Loucy (cell line): ENCODE results near the gene SH3BP5L.

ENCODE experiments used
- H2AFZ ChIP-seq: fragments of 200-600 bp; sonication (generic); 2 replicates; pipeline ENCODE4 v1.6.0; 2016; ENCODE audit warnings: antibody characterized with exemption, mild to moderate bottlenecking, low read length, moderate library complexity
- H3F3A ChIP-seq: fragments of 200-600 bp; 2 replicates; pipeline ENCODE4 v1.6.0; 2016; ENCODE audit warnings: antibody characterized with exemption, low read depth, mild to moderate bottlenecking
- H3K27me3 ChIP-seq: fragments of 200-600 bp; sonication (generic); 2 replicates; pipeline ENCODE4 v1.6.1; 2014; ENCODE audit warnings: low read length, mild to moderate bottlenecking; ENCODE audit not compliant: insufficient read depth, poor library complexity, severe bottlenecking
- H3K36me3 ChIP-seq: fragments of 200-600 bp; sonication (generic); 2 replicates; pipeline ENCODE4 v1.6.1; 2016; ENCODE audit warnings: low read length; ENCODE audit not compliant: insufficient read depth
- H3K4me1 ChIP-seq: fragments of 200-600 bp; sonication (generic); 2 replicates; pipeline ENCODE4 v1.5.1; 2014; ENCODE audit warnings: low read length, mild to moderate bottlenecking; ENCODE audit not compliant: insufficient read depth, poor library complexity, severe bottlenecking
- H3K4me2 ChIP-seq: fragments of 200-600 bp; sonication (generic); 2 replicates; pipeline ENCODE4 v1.6.0; 2014; ENCODE audit warnings: antibody characterized with exemption, low read length, low read depth, mild to moderate bottlenecking; ENCODE audit not compliant: poor library complexity, severe bottlenecking
- H3K4me3 ChIP-seq: fragments of 200-600 bp; sonication (generic); 2 replicates; pipeline ENCODE4 v1.5.1; 2014; ENCODE audit warnings: low read length, mild to moderate bottlenecking, mixed read lengths; ENCODE audit not compliant: poor library complexity, severe bottlenecking
- H3K79me2 ChIP-seq: fragments of 200-600 bp; sonication (generic); 2 replicates; pipeline ENCODE4 v1.6.1; 2014; ENCODE audit warnings: low read length; ENCODE audit not compliant: insufficient read depth
- H3K9ac ChIP-seq: fragments of 200-600 bp; sonication (generic); 2 replicates; pipeline ENCODE4 v1.6.0; 2014; ENCODE audit warnings: mild to moderate bottlenecking, low read depth, low read length, moderate library complexity; ENCODE audit not compliant: poor library complexity, severe bottlenecking
- H3K9me2 ChIP-seq: fragments of 200-600 bp; sonication (generic); replicated peaks from 2 replicates; pipeline ENCODE4 v1.6.1; 2016; ENCODE audit warnings: low read depth, low read length, mixed read lengths
- H3K9me3 ChIP-seq: fragments of 200-600 bp; sonication (generic); 2 replicates; pipeline ENCODE4 v1.6.1; 2014; ENCODE audit warnings: mild to moderate bottlenecking, antibody characterized with exemption, low read length, low read depth; ENCODE audit not compliant: insufficient read depth
- H4K20me1 ChIP-seq: fragments of 200-600 bp; sonication (generic); 2 replicates; pipeline ENCODE4 v1.6.0; 2014; ENCODE audit warnings: antibody characterized with exemption, low read length, mild to moderate bottlenecking; ENCODE audit not compliant: insufficient read depth, poor library complexity, severe bottlenecking
- CTCF ChIP-seq: fragments of 200-600 bp; sonication (generic); conservative IDR thresholded peaks from 2 replicates; pipeline ENCODE4 v1.5.1; 2014; ENCODE audit warnings: mild to moderate bottlenecking, antibody characterized with exemption, low read length
- EZH2phosphoT487 ChIP-seq: fragments of 200-600 bp; IDR thresholded peaks from 2 replicates; pipeline ENCODE4 v1.6.1; 2018; ENCODE audit warnings: antibody characterized with exemption, mild to moderate bottlenecking, moderate library complexity, borderline replicate concordance

SH3BP5L gene

DNA sequence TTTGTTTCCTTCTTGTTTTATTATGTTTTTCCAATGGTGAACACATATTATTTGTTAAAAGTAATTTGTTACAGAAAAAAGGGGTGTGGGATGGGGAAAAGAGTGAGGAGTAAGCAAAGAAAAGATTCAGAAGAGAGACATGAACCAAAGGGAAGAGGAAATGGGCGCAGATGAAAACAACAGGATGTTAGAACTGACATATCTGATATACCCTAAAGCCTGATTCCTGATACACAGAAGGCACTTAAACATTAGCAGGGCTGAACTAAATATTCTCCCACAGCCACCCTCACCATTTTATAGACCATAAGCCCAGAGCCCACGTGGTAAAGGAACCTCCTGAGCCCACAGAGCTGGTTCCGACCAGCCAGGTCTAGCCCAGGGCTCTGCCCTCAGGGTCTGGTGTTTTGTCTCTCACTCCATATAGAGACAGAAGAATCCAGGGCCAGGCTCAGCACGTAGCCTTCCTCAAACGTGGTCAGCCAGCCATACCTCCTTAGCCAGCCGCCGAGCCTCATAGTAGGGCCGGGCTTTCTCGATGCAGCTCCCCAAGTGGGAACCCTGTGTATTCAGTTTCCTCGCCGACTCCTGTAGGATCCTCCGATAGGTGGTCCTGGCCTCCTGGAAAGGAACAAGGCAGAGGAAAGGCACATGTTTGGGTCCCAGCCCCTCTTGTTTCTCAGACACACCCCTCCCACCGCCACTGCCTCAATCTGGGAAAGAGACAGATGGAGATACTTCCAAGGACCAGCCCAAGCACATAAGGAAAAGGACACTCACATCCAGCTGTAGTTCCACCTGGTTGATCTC, 9.5 kb downstream of the SH3BP5L start:
- Histone ChIP-seq H3K4me1 (peaks cover 36% of the 10 kb centered on the region), H3K9ac (peak overlapping the region; percentile 10), H3K4me2 (peak overlapping the region; percentile 24), H3K27me3 (no peaks in the 10 kb centered on the region), H3K36me3 (peaks cover 31% of the 10 kb centered on the region; the same call in 1 of the 2 replicates), H3K9me2 (no peaks in the 10 kb centered on the region), H3K79me2 (peaks cover 27% of the 10 kb centered on the region), H2AFZ (no peak overlapping the region), H3K9me3 (no peaks in the 10 kb centered on the region), H3K4me3 (no peak overlapping the region), H4K20me1 (no peaks in the 10 kb centered on the region), H3F3A (no peaks in the 10 kb centered on the region)
- TF ChIP-seq CTCF, result no peak
- no peak for TF ChIP-seq EZH2phosphoT487

- no peak overlapping the region for H3K4me3 ChIP-seq
- no peak overlapping the region for H3K9ac ChIP-seq
- H2AFZ ChIP-seq, result no peak overlapping the region
- H3K36me3 ChIP-seq, result peaks cover 35% of the 10 kb centered on the region; the same call in 1 of the 2 replicates
- no peaks in the 10 kb centered on the region for H3K9me3 ChIP-seq
- H3K4me1 ChIP-seq, result peaks cover 29% of the 10 kb centered on the region
- H3F3A ChIP-seq, result no peaks in the 10 kb centered on the region
- H3K79me2 ChIP-seq, result peaks cover 20% of the 10 kb centered on the region
- no peaks in the 10 kb centered on the region for H4K20me1 ChIP-seq
- H3K27me3 ChIP-seq, result no peaks in the 10 kb centered on the region
- H3K4me2 ChIP-seq, result no peak overlapping the region
- TF ChIP-seq EZH2phosphoT487 (no peak), CTCF (no peak)
- H3K9me2 ChIP-seq, result no peaks in the 10 kb centered on the region
Observed at GRCh38 chr1:248815407-248816034, 10.2 kb downstream of the SH3BP5L start.

GRCh38 chr1:248814351-248814750, 11.4 kb downstream of the SH3BP5L start:
- Histone ChIP-seq H3K27me3 (no peaks in the 10 kb centered on the region), H3K4me2 (no peak overlapping the region), H3K9me3 (no peaks in the 10 kb centered on the region), H3K79me2 (peaks cover 10% of the 10 kb centered on the region), H3K36me3 (peaks cover 35% of the 10 kb centered on the region; the same call in 1 of the 2 replicates), H3K9me2 (no peaks in the 10 kb centered on the region), H3F3A (no peaks in the 10 kb centered on the region), H2AFZ (no peak overlapping the region), H3K9ac (no peak overlapping the region), H3K4me3 (no peak overlapping the region), H3K4me1 (peaks cover 22% of the 10 kb centered on the region), H4K20me1 (no peaks in the 10 kb centered on the region)
- TF ChIP-seq EZH2phosphoT487, result no peak
- no peak for TF ChIP-seq CTCF
